GM12878 (cell line): ENCODE results near the gene CCNY. TPM values are rescaled to one million over a fixed set of nuclear protein-coding genes. Genes with fewer than 3 reads are reported as not detected.

Experiments used
- ATAC-seq: fragments of 200-7000 bp; cut with Tn5 transposase; 3 replicates; pipeline ENCODE4 v1.9.1; 2020; ENCODE audit warnings: mild to moderate bottlenecking, moderate library complexity
- BruUV-seq: library from RNA; stranded (reverse); fragments of 400-500 nt; replicated peaks from 2 replicates; lab custom pipeline; 2021; lab: Mats Ljungman, UMichigan
- CTCF ChIA-PET: fragments of 300-600 bp; sonication (Branson Sonifier 250); formaldehyde crosslinking; extraction: SDS; loops from one replicate; lab custom pipeline; 2021; ENCODE audit warnings: inconsistent platforms; lab: Yijun Ruan, JAX
- POLR2A ChIA-PET: fragments of 350-600 bp; formaldehyde crosslinking; extraction: SDS; loops from one replicate; lab custom pipeline; 2021; ENCODE audit warnings: inconsistent platforms; lab: Charles Lee
- RAD21 ChIA-PET: fragments of 300-600 bp; sonication (Branson Sonifier 250); formaldehyde crosslinking; loops from one replicate; lab custom pipeline; 2023; ENCODE audit warnings: antibody characterized with exemption; ENCODE audit not compliant: unreplicated experiment; lab: Charles Lee
- SMC1A ChIA-PET: fragments of 300-600 bp; sonication (Branson Sonifier 250); formaldehyde crosslinking; loops from one replicate; lab custom pipeline; 2023; ENCODE audit not compliant: unreplicated experiment, uncharacterized antibody; lab: Charles Lee
- DNase-seq: peaks from one replicate; pipeline ENCODE4 v3.0.0-alpha.2; 2011; ENCODE audit warnings: low read depth, low spot score
- FAIRE-seq: peaks from 3 replicates; lab custom pipeline; 2011; peaks lifted over from hg19 to GRCh38; lab: Jason Lieb, UNC
- H2AFZ ChIP-seq: 2 replicates; pipeline ENCODE4 v1.6.0; 2011; ENCODE audit warnings: low read depth, low read length, control low read depth; ENCODE audit not compliant: control insufficient read depth
- H3K27ac ChIP-seq: 2 replicates; pipeline ENCODE4 v1.5.1; 2011; ENCODE audit warnings: control low read depth; ENCODE audit not compliant: control insufficient read depth, insufficient read depth
- H3K27me3 ChIP-seq, 2 experiments: replicated peaks in 1 of 2; 2 replicates each; pipeline versions ENCODE4 v1.6.0 to v1.6.1; 2011; ENCODE audit warnings: low read length in 1 of 2; ENCODE audit not compliant: control insufficient read depth in 2 of 2, insufficient read depth in 2 of 2
- H3K36me3 ChIP-seq, 2 experiments: 2 replicates each; pipeline ENCODE4 v1.5.1; 2011; ENCODE audit warnings: low read length in 1 of 2; ENCODE audit not compliant: control insufficient read depth in 2 of 2, insufficient read depth in 2 of 2
- H3K4me1 ChIP-seq: 2 replicates; pipeline ENCODE4 v1.6.1; 2011; ENCODE audit warnings: mild to moderate bottlenecking, low read length, moderate library complexity, mixed read lengths; ENCODE audit not compliant: control insufficient read depth, insufficient read depth
- H3K4me2 ChIP-seq: 2 replicates; pipeline ENCODE4 v1.6.0; 2011; ENCODE audit warnings: control low read depth; ENCODE audit not compliant: control insufficient read depth, insufficient read depth
- H3K4me3 ChIP-seq: fragments of 200-600 bp; sonication (generic); 2 replicates; pipeline ENCODE4 v1.5.1; 2016
- H3K79me2 ChIP-seq: 2 replicates; pipeline ENCODE4 v1.6.0; 2011; ENCODE audit warnings: low read length; ENCODE audit not compliant: control insufficient read depth, insufficient read depth
- H3K9ac ChIP-seq: 2 replicates; pipeline ENCODE4 v1.8.0; 2011; ENCODE audit warnings: low read length, control low read depth, mixed read lengths; ENCODE audit not compliant: control insufficient read depth, insufficient read depth
- H3K9me3 ChIP-seq: replicated peaks from 3 replicates; pipeline ENCODE4 v1.5.1; 2011; ENCODE audit warnings: mild to moderate bottlenecking, low read length; ENCODE audit not compliant: control insufficient read depth, insufficient read depth
- H4K20me1 ChIP-seq: 2 replicates; pipeline ENCODE4 v1.6.0; 2011; ENCODE audit not compliant: control insufficient read depth, insufficient read depth
- ASH2L ChIP-seq: fragments of 300-600, 200-600 bp; sonication (generic); IDR thresholded peaks from 2 replicates; pipeline ENCODE4 v1.6.1; 2017; ENCODE audit warnings: low read depth, mild to moderate bottlenecking, borderline replicate concordance
- ATF2 ChIP-seq: IDR thresholded peaks from 2 replicates; pipeline ENCODE4 v1.6.1; 2012; ENCODE audit warnings: low read length, inconsistent platforms
- CBX3 ChIP-seq: fragments of 200-600 bp; sonication (generic); IDR thresholded peaks from 2 replicates; pipeline ENCODE4 v1.6.1; 2016; ENCODE audit warnings: low read depth, borderline replicate concordance
- CREM ChIP-seq: IDR thresholded peaks from 2 replicates; pipeline ENCODE4 v1.6.1; 2014; ENCODE audit warnings: antibody characterized with exemption, low read depth
- FOS ChIP-seq: IDR thresholded peaks from 3 replicates; pipeline ENCODE4 v1.6.1; 2011; ENCODE audit warnings: borderline replicate concordance; ENCODE audit not compliant: insufficient read length; ENCODE audit errors: extremely low read depth
- IKZF2 ChIP-seq, 2 experiments: fragments of 450-650 bp; IDR thresholded peaks; 2 replicates each; pipeline ENCODE4 v1.6.1; 2017; ENCODE audit warnings: mild to moderate bottlenecking in 2 of 2, moderate library complexity in 2 of 2
- IRF4 ChIP-seq: IDR thresholded peaks from 2 replicates; pipeline ENCODE4 v1.6.1; 2011; ENCODE audit warnings: low read depth, low read length
- MEF2A ChIP-seq: IDR thresholded peaks from 2 replicates; pipeline ENCODE4 v1.6.1; 2011; ENCODE audit warnings: low read depth, mild to moderate bottlenecking, low read length, moderate library complexity; ENCODE audit not compliant: insufficient read depth
- MYC ChIP-seq: IDR thresholded peaks from 2 replicates; pipeline ENCODE4 v1.6.1; 2011; ENCODE audit warnings: mild to moderate bottlenecking, low read length, moderate library complexity, inconsistent platforms; ENCODE audit not compliant: insufficient read depth, insufficient replicate concordance, insufficient read length, severe bottlenecking
- NR2C2 ChIP-seq: IDR thresholded peaks from 2 replicates; pipeline ENCODE4 v1.6.1; 2011; ENCODE audit warnings: borderline replicate concordance, low read depth; ENCODE audit not compliant: control insufficient read depth, insufficient read length
- RAD21 ChIP-seq: IDR thresholded peaks from 2 replicates; pipeline ENCODE4 v1.6.1; 2011; ENCODE audit warnings: mild to moderate bottlenecking, low read depth, low read length, moderate library complexity; ENCODE audit not compliant: insufficient read depth
- SIX5 ChIP-seq: IDR thresholded peaks from 2 replicates; pipeline ENCODE4 v1.6.1; 2011; ENCODE audit warnings: mild to moderate bottlenecking, low read depth, low read length, moderate library complexity; ENCODE audit not compliant: severe bottlenecking
- SKIL ChIP-seq: fragments of 450-650 bp; IDR thresholded peaks from 2 replicates; pipeline ENCODE4 v1.6.1; 2017; ENCODE audit warnings: mild to moderate bottlenecking, low read depth, inconsistent platforms; ENCODE audit not compliant: poor library complexity, severe bottlenecking
- ZBED1 ChIP-seq: IDR thresholded peaks from 2 replicates; pipeline ENCODE4 v1.6.1; 2016; ENCODE audit warnings: borderline replicate concordance
- WGBS: methylation state at CpG from one replicate; pipeline ENCODE4 v1.1.6; 2016; ENCODE audit warnings: low lambda C conversion rate; ENCODE audit not compliant: insufficient replicate concordance, insufficient coverage; ENCODE audit errors: missing lambda C conversion rate; 5-methylcytosine and 5-hydroxymethylcytosine counted together
- in situ Hi-C: fragments of 300-500 bp; cut with MboI; formaldehyde crosslinking; loops from 9 replicates; pipeline ENCODE4 v1.14.3; 2018; ENCODE audit warnings: mixed read lengths
- intact Hi-C: fragments of 100-400 bp; cut with micrococcal nuclease; formaldehyde crosslinking; loops from one replicate; pipeline ENCODE4 v1.14.2; 2022; ENCODE audit not compliant: unreplicated experiment
- polyA plus RNA-seq, 11 experiments: library from polyadenylated mRNA; depleted of rRNA in 4 of 11; unstranded in 6 of 11; stranded (reverse) in 5 of 11; fragments of >200 nt; fragmentation: Nextera tagmentation in 4 of 11; fragmentation: Illumina TruSeq in 1 of 11; extraction: Ambion mirVana in 4 of 11; extraction: Trizol in 1 of 11; gene quantifications; 1 replicate in 1 of 11; 2 replicates in 10 of 11; pipeline versions ENCODE4 v1.2.1 to v1.2.3, GENCODE V29; 2011 to 2016; ENCODE audit warnings: inconsistent platforms in 2 of 11, missing spikeins in 2 of 11, low read depth in 1 of 11
- total RNA-seq, 4 experiments: library from RNA; depleted of rRNA in 3 of 4; stranded (reverse); fragments of >200 nt in 3 of 4; fragmentation: Illumina TruSeq in 1 of 4; extraction: Trizol in 1 of 4; gene quantifications; 2 replicates each; pipeline versions ENCODE4 v1.2.1 to v1.2.3, GENCODE V29; 2013 to 2021

The CCNY gene
- total and polyA plus RNA-seq, 10 of the 15 experiments (the other 5 are each of a cell fraction or from before 2014, with no cell fraction given), result 3.6 to 50.0 (median 26.1) TPM

- BruUV-seq, result no TSS peak
- in situ Hi-C loops, result no loop called here
- FAIRE-seq (peak; percentile 93), DNase-seq (peak; percentile 60), ATAC-seq (peak; percentile 90)
- Histone ChIP-seq H3K9me3 (no peaks in the 10 kb centered on the region), H3K4me3 (peak overlapping the region; percentile 46; the same call in 1 of the 2 replicates), H4K20me1 (no peaks in the 10 kb centered on the region), H3K4me2 (peak overlapping the region; percentile 87), H3K27ac (peak overlapping the region; percentile 67), H3K36me3 (no peaks in the 10 kb centered on the region), H3K4me1 (peaks cover 20% of the 10 kb centered on the region), H3K27me3 (no peaks in the 10 kb centered on the region), H3K9ac (no peak overlapping the region), H3K79me2 (peaks cover 36% of the 10 kb centered on the region), H2AFZ (no peak overlapping the region; the same call in 1 of the 2 replicates)
- ChIA-PET RAD21 (interaction anchor here (0.6 to 2.2 kb wide), 14 partner anchors 23 to 184 kb away, joined by 3 to 12 read pairs (median 4); no protein-coding TSS in a partner anchor), SMC1A (interaction anchor here (1.0 to 2.6 kb wide), 19 partner anchors 9 to 257 kb away, joined by 3 to 21 read pairs (median 4); no protein-coding TSS in a partner anchor), POLR2A (no interaction called here), CTCF (interaction anchor here (0.6 to 3.0 kb wide), 18 partner anchors 9 to 260 kb away, joined by 3 to 24 read pairs (median 3); no protein-coding TSS in a partner anchor)
- intact Hi-C loops, result loop anchor here (1.0 to 5.0 kb wide), 3 partner anchors 38 to 183 kb away; no protein-coding TSS in a partner anchor
- 39% methylated on average over 11 of the region's 11 CpGs for WGBS
- TF ChIP-seq IKZF2 (IDR thresholded peaks at IDR 0.05) (peak; percentile 26 to 46; a peak in 3 of 4 replicates), CREM (peak; percentile 77), SKIL (peak; percentile 43), ATF2 (peak; percentile 62; the same call in 1 of the 2 replicates), NR2C2 (no peak), SIX5 (no peak), CBX3 (no peak), MEF2A (0 out of 2 replicates have a peak, but pooled peaks have one; percentile 25), IRF4 (0 out of 2 replicates have a peak, but pooled peaks have one; percentile 22), ZBED1 (no peak), RAD21 (peak; percentile 89), ASH2L (no peak), MYC (no peak), FOS (no peak)
Observed at GRCh38 chr10:35379226-35380137, 43.2 kb downstream of the CCNY start.
